GM18499 (cell line): ENCODE results near the gene NCKAP5.

Experiments used
- ATAC-seq: cut with Tn5 transposase; IDR thresholded peaks from one replicate; pipeline ENCODE4 v1.9.1; 2021; ENCODE audit warnings: moderate number of reproducible peaks; ENCODE audit not compliant: insufficient read depth, unreplicated experiment

Gene NCKAP5

DNA sequence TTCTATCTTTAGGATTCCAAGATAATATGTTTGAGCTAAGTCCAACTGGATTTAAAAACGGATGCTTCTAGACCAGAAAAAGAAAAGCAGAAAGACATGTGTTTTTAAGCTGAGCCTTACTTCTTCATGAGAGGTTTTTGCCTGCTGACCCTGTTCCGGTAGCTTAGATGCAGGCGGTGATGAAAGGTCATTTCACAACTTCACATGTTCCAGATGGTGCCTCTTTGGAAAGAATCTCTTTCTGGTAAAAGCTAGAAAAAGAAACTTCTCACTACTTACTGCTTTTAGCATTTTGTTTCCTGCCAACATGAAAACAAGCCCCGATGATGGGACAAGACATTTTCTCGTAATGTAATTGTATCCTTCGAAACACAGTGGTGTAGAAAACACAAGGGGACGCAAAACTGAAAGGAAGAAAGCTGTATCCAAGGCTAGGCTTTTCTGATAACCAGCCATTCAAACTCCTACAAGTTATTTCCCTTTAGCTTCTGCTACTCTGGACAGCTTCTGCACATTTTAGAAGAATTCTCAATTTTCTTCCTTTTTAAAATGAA lies 490.9 kb downstream of the NCKAP5 start:
- no peak for ATAC-seq

DNA sequence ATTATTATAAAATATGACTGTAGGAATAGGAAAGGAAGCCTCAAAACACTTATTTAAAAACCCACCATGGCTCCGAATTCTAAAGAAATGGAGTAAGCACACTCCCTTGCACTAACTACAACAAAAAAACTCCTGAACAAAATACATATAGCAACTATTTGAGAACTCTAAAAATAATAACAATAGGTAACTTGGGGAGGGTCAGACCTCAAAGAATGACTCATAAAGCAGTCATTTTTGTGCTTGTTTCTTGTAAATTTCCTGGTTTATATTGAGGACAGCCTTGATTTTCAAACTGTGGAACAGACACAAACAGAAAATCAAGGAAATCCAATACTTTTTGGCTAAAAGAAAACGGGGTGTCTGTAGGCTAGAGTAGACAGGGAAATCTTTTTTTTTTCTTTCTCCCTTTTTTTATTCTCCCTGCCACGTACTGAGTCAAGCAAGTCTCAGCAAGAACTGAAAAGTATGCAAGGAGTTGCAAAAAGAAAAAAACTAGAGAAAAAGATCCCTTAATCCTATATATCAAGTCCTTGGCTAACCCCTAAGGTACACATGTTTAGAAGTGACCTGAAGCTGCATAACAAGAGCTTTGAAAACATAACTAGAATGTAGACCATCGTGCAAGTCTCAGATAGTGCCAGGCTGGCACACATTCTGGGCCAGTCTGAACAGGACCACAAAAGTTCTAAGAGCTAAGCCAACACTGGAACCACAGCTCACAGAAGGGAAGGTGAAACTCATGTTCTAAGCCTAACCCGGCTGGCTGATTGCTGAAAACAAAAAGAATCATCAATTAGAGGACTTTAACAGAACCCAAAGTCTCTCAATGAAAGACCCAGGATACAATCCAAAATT lies 495.2 kb downstream of the NCKAP5 start:
- ATAC-seq = no peak

- no peak for ATAC-seq
These were observed 504.5 kb downstream of the NCKAP5 start for GRCh38 chr2:133063775-133064174.

DNA sequence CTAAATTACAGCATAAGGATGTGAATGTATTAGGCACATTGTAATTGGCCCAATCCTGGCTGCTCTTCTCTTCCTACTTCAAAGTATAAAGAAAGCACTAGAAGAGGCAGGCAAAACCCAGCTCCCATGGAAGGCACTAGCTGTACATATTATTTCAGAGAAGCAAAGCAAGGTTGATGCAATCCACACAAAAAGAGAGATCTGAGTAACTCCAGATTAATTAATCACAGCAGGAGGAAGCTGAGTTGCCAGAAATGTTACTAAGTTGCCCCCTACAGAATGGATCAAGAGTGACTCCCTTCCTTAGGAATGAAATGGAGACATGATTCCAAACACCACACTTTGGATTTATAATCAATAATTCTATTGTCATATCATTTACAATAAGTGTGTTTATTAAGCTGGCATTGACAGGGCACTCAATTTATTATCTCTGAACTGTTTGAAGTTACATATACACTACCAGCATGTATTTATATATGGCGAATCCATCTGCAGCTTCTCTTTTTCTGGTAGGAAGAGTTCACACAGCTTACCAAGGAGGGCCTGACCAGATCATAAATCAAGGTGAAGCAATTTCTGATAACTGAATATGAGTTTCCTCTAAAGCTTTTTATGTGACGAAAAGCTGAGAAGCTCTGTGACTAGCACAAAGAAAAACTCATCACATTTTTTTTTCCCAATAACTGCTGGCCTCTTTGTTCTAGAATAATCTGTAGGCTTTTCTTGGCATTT lies 505.2 kb downstream of the NCKAP5 start:
- no peak for ATAC-seq

DNA sequence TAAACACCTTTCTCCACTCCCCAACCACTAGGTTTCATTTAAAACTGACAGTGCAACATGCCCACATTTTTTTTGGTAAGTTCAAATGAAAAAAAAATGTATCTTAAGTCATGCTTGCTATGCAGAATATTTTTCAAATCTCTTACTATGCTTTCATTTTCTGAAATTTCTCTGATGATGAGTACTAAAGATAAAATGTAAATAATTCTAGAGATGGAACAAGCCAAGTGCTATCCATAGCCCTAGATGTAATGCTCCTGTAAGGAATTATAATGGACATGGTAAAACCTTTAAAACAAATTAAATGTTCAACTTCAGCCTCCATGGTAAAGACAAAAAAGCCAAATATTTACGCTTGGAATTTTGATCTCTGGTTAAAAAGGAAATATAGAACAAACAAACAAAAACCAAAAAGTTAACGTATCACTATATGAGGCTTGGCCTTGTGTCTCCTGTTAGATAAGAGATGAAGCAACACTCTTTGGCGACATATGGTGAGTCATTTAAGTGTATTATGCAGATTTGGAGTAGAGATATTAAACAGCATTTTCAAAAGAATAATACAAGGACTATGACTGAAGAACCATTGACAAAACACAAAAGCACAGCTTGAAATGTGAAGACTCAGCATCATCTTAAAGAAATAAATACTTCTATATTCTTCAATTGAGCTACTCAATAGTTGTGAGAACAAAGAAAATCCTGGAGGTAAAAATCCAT lies 506.2 kb downstream of the NCKAP5 start:
- no peak for ATAC-seq

- no peak for ATAC-seq
These were observed 514.0 kb downstream of the NCKAP5 start for GRCh38 chr2:133054297-133054696.

DNA sequence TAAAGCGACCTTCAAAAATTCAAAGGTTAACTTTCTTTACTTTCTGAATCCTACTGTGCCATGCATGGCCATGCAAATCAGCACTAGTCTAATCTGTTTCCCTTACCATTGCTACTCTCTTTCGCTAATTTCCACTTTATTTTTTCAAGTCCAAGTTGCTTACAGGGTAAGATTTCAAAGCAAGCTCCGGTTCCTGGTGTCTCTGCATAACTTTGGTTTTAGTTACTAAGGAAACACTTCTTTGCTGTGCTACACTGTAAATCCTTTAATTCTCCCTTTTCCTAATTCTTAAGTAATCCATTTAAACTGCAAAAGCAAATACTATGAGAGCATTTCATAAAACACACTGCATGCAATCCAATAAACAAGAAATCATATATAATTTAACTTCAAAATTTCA lies 514.7 kb downstream of the NCKAP5 start:
- ATAC-seq = no peak

DNA sequence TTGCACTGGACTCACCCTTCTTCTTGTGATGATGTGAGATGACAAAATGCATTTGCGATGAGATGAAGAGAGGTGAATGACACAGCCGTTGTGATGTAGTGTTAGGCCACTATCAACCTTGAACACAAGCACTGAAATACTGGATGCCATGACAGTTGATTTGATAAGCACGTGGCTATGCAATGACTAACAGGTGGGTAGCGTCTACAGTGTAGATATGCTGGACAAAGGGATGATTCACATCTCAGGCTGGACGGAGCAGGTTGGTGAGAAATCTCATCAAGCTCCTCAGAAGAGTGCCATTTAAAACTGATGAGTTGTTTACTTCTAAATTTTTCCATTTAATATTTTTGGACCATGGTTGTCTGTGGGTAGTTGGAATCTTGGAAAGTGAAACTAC lies 522.5 kb downstream of the NCKAP5 start:
- ATAC-seq = no peak

DNA sequence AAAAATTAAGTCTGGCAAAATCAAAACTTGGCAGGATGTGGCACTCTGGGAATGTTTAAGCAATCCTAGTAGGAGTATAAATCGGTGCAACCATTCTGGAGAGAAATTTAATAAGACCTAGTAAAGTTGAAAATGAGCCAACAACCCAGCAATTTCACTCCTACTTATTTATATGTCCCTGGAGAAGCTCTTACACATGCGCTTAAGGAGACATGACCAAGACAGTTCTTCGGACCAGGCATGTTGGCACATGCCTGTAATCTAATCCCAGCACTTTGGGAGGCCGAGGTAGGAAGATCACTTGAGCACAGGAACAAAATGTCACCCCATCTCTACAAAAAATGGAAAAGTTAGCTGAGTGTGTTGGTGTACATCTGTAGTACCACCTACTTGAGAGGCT lies 523.7 kb downstream of the NCKAP5 start:
- no peak for ATAC-seq

- no peak for ATAC-seq
These were observed 528.1 kb downstream of the NCKAP5 start for GRCh38 chr2:133040170-133040569.

- ATAC-seq = no peak
These were observed 528.7 kb downstream of the NCKAP5 start for GRCh38 chr2:133039531-133039930.

DNA sequence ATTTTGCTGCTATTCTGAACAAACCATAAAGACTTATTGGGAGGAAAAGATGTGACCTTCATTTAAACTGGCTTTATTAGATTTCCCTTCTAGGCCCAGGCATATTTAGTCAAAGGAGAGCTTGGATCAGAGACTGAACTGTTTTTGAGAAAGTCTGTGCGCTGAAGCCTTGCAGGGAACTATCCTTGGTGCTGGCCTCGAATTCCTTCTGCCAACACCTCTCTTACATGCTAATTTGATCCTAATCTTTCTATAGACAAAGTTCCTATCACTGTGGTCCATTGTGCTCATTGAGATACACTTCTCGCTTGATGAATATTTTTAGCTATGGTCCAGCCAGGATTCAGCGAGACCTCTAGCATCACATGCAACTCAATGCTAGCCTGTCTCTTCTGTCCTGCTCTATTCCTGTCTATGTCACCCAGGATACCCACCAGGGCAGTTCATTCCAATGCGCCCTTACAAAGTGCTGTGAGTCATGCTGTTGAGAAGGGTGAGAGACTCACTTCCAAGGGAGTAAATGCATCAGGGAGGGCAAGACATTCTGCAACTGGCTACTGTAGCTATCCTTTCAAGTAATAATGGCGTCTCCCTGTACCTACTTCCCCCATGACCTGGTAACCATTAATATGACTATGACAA lies 541.6 kb downstream of the NCKAP5 start:
- ATAC-seq = no peak

- ATAC-seq = no peak
These were observed 543.3 kb downstream of the NCKAP5 start for GRCh38 chr2:133025004-133025403.

GRCh38 chr2:133012847-133013734 lies 555.2 kb downstream of the NCKAP5 start:
- ATAC-seq = no peak

DNA sequence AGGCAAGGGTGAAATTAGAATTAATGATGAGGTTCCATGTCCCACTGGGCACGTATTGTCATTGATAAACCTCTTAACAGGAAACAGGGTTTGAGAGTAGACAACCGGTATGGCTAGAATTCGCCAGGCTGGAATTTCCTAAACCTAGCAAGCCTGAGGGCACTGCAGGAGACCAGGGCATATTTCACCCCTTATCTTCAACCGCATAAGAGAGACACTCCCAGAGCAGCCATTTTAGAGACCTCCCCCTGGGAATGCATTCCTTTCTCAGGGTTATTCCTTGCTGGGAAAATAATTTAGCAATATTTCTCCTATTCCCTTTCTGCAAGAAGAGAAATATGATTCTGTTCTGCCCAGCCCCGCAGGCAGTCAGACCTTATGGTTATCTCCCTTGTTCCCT lies 563.6 kb downstream of the NCKAP5 start:
- ATAC-seq = no peak

DNA sequence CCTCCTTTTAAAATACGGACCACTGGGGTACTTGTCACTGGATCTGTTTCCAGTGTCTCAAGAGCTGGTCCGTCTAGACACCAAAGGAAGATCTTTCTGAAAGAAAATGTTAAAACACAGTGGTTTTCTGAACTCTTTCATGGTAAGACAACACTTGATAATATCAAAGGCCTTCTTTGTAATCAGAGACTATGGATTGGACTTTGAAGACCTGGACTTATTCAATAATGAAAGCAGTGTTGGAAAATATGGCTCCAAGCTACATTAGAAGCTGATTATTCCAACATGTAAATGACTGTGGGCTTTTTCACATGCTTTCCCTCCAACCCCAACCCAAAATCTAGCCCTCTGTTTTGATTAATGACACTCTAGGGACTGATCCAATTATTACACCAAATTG lies 568.8 kb downstream of the NCKAP5 start:
- no peak for ATAC-seq

DNA sequence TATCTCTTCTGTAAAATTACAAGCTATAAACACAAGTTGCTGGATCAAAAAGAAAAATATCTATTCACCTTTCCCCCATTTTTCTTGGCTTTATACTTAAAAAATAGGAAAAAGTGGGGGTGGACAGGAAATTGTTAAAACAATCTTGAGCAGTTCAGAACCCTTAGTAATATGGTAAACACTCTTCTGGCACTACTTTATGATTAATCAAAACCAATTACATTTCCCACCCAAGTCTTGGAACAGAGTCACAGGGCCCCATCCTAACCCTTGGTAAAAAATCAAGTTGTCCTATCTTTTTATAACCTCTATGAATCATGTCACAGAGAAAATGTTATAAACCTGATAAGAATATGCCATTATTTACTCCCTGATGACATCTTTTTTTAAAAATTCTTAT lies 570.0 kb downstream of the NCKAP5 start:
- no peak for ATAC-seq

DNA sequence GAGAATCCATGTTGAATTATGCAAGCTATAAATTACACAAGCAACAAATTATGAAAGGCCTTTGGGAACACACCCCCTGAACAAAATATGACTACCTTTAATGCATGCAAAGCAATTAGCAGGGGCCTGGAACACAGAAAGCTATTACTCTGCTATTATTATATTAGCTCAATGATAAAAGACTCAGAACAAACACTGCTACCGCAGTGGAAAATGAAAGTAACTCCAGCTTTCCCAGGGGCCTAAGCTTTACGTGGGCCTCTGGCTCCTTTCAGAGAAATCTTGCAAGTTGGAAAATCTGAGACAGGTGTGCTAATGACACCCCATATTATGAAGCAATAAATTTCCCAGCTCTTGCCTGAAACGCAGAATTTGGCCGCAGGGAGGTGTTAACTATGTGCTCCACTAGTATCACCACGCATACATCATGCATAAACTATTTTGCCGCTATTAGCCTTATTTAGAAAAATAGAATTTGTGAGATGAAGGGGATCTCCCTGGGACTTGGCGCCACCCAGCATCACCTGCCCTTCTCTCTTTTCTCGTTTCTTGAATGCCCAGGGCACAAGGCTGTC lies 576.7 kb downstream of the NCKAP5 start:
- no peak for ATAC-seq

DNA sequence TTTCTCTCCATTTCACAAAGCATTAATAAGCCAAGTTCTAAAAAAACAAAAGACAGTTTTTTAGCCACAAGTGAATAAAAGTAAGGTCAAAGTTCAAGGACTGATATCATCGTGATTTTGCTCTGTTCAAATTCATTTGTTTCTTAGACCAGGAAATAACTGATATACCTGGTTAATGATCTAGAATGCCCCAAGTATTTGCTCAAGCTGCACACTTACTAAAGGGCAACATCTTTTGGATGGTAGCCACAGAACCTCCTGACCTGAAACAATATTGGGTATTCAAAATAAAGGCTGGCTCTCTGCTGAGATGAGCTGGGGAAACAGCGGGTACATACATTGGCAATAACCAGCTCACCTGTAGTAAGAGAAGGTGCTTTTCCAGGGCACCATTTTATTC lies 583.5 kb downstream of the NCKAP5 start:
- no peak for ATAC-seq
